Epithelial cell of esophagus (primary cell): ENCODE data around the gene SSNA1.

ENCODE experiments used
- DNase-seq: peaks from one replicate; pipeline ENCODE4 v3.0.0; 2010; ENCODE audit warnings: low read depth
- H3K4me3 ChIP-seq: 2 replicates; pipeline ENCODE4 v1.5.1; 2011; ENCODE audit warnings: mild to moderate bottlenecking, low read length, control low read depth
- CTCF ChIP-seq: IDR thresholded peaks from 2 replicates; pipeline ENCODE4 v1.5.1; 2011; ENCODE audit warnings: low read depth, mild to moderate bottlenecking, low read length, control low read depth, inconsistent platforms; ENCODE audit not compliant: insufficient read depth; ENCODE audit errors: missing control alignments

Gene SSNA1

GRCh38 chr9:137161558-137162486 lies 26.7 kb upstream of the SSNA1 start:
- no peak for TF ChIP-seq CTCF
- no peak overlapping the region for H3K4me3 ChIP-seq
- peak; percentile 23 for DNase-seq

GRCh38 chr9:137162505-137163364 lies 25.7 kb upstream of the SSNA1 start:
- TF ChIP-seq CTCF, result no peak
- peak overlapping the region; percentile 36 for H3K4me3 ChIP-seq
- DNase-seq, result peak; percentile 50

GRCh38 chr9:137163365-137163715 lies 25.1 kb upstream of the SSNA1 start:
- DNase-seq, result peak; percentile 37
- H3K4me3 ChIP-seq, result peak overlapping the region; percentile 36
- no peak for TF ChIP-seq CTCF

- no peak for TF ChIP-seq CTCF
- DNase-seq, result no peak
- H3K4me3 ChIP-seq, result no peak overlapping the region
These were observed 24.7 kb upstream of the SSNA1 start for GRCh38 chr9:137163805-137164204.

GRCh38 chr9:137164370-137165249 lies 23.9 kb upstream of the SSNA1 start:
- TF ChIP-seq CTCF, result no peak
- DNase-seq, result no peak
- H3K4me3 ChIP-seq, result no peak overlapping the region

GRCh38 chr9:137165250-137165836 lies 23.1 kb upstream of the SSNA1 start:
- H3K4me3 ChIP-seq, result no peak overlapping the region

More at GRCh38 chr9:137165250-137165836, 23.1 kb upstream of the SSNA1 start:
- DNase-seq, result no peak
- no peak for TF ChIP-seq CTCF
